ENCODE data around the gene NECAB3.

Gene NECAB3

GRCh38 chr20:33679758-33680485, 5.7 kb upstream of the NECAB3 start:
- no peak for DNase-seq (ENCODE audit: low read depth in 4 of 4, low spot score in 1 of 4)

- DNase-seq (ENCODE audit: low read depth in 4 of 4, low spot score in 1 of 4): no peak
These were observed 3.9 kb upstream of the NECAB3 start for GRCh38 chr20:33677991-33678702.

- no peak for DNase-seq (ENCODE audit: low read depth in 4 of 4, low spot score in 1 of 4)
These were observed 2.7 kb upstream of the NECAB3 start for GRCh38 chr20:33676652-33677645.

GRCh38 chr20:33676121-33676520, 1.9 kb upstream of the NECAB3 start:
- DNase-seq (ENCODE audit: low read depth in 4 of 4, low spot score in 1 of 4): no peak

GRCh38 chr20:33675136-33675959, 1.1 kb upstream of the NECAB3 start:
- no peak for DNase-seq (ENCODE audit: low read depth in 4 of 4, low spot score in 1 of 4)

GRCh38 chr20:33673410-33674293, 576 bp downstream of the NECAB3 start:
- no peak for DNase-seq (ENCODE audit: low read depth in 4 of 4, low spot score in 1 of 4)

- DNase-seq (ENCODE audit: low read depth in 4 of 4, low spot score in 1 of 4): no peak
These were observed 1.2 kb downstream of the NECAB3 start for GRCh38 chr20:33673114-33673409.

GRCh38 chr20:33672426-33673113, 1.7 kb downstream of the NECAB3 start:
- no peak for DNase-seq (ENCODE audit: low read depth in 4 of 4, low spot score in 1 of 4)

GRCh38 chr20:33671573-33672288, 2.5 kb downstream of the NECAB3 start:
- DNase-seq (ENCODE audit: low read depth in 4 of 4, low spot score in 1 of 4): no peak

GRCh38 chr20:33670715-33671499, 3.3 kb downstream of the NECAB3 start:
- no peak for DNase-seq (ENCODE audit: low read depth in 4 of 4, low spot score in 1 of 4)

- DNase-seq (ENCODE audit: low read depth in 4 of 4, low spot score in 1 of 4): no peak
These were observed 4.2 kb downstream of the NECAB3 start for GRCh38 chr20:33669873-33670640.

GRCh38 chr20:33669224-33669623, 5.0 kb downstream of the NECAB3 start:
- DNase-seq (ENCODE audit: low read depth in 4 of 4, low spot score in 1 of 4): no peak

GRCh38 chr20:33668466-33669155, 5.6 kb downstream of the NECAB3 start:
- no peak for DNase-seq (ENCODE audit: low read depth in 4 of 4, low spot score in 1 of 4)

- DNase-seq (ENCODE audit: low read depth in 4 of 4, low spot score in 1 of 4): peak; percentile 38 to 73 (median 59)
These were observed 6.4 kb downstream of the NECAB3 start for GRCh38 chr20:33667676-33668465.

GRCh38 chr20:33667245-33667675, 7.0 kb downstream of the NECAB3 start:
- peak in 2 of 4 experiments; percentile 22 to 28 for DNase-seq (ENCODE audit: low read depth in 4 of 4, low spot score in 1 of 4)

All from stimulated activated CD4-positive, alpha-beta T cell treated with anti-CD3 and anti-CD28 coated beads, Interleukin-1b, Interleukin-23, amount 100 ng/mL, for 24 hours (primary cell).